Left ventricle myocardium inferior (tissue), 1 donor: ENCODE data around the gene CDK5R1. TPM values are rescaled to one million over a fixed set of nuclear protein-coding genes. Genes with fewer than 3 reads are reported as not detected.

ENCODE experiments used
- DNase-seq: peaks from one replicate; pipeline ENCODE4 v3.0.0-alpha.2; 2020
- H3K27ac ChIP-seq: fragments of 200-600 bp; replicated peaks from 2 replicates; pipeline ENCODE4 v1.8.0; 2021
- H3K27me3 ChIP-seq: fragments of 200-600 bp; 2 replicates; pipeline ENCODE4 v1.8.0; 2021; ENCODE audit warnings: low read depth
- H3K36me3 ChIP-seq: fragments of 200-600 bp; 2 replicates; pipeline ENCODE4 v1.8.0; 2021
- H3K4me1 ChIP-seq: fragments of 200-600 bp; 2 replicates; pipeline ENCODE4 v1.8.0; 2021
- H3K4me3 ChIP-seq: fragments of 200-600 bp; 2 replicates; pipeline ENCODE4 v1.8.0; 2021; ENCODE audit warnings: mild to moderate bottlenecking, moderate library complexity
- H3K9me3 ChIP-seq: fragments of 200-600 bp; replicated peaks from 2 replicates; pipeline ENCODE4 v1.8.0; 2021
- intact Hi-C: fragments of 100-400 bp; cut with micrococcal nuclease; formaldehyde crosslinking; loops from one replicate; pipeline ENCODE4 v1.11.0; 2022
- total RNA-seq: library from RNA; stranded (reverse); fragmentation: NEBNext Ultra II Directional; extraction: Animal tissue kit (Norgen Biotek cat#: 25700); gene quantifications from one replicate; pipeline ENCODE4 v1.2.1, GENCODE V29; 2021
- TF ChIP-seq, protein P1 (sequence below): fragments of 200-600 bp; IDR thresholded peaks from 2 replicates; pipeline ENCODE4 v1.8.0; 2021; ENCODE audit warnings: antibody characterized with exemption, mild to moderate bottlenecking, borderline replicate concordance
- donor health status: DM: no; HTN: yes; CAD: no; lungs with severe emphysema.

The CDK5R1 gene
- total RNA-seq, 1 donor from 2014 or later = 1.5 TPM

DNA sequence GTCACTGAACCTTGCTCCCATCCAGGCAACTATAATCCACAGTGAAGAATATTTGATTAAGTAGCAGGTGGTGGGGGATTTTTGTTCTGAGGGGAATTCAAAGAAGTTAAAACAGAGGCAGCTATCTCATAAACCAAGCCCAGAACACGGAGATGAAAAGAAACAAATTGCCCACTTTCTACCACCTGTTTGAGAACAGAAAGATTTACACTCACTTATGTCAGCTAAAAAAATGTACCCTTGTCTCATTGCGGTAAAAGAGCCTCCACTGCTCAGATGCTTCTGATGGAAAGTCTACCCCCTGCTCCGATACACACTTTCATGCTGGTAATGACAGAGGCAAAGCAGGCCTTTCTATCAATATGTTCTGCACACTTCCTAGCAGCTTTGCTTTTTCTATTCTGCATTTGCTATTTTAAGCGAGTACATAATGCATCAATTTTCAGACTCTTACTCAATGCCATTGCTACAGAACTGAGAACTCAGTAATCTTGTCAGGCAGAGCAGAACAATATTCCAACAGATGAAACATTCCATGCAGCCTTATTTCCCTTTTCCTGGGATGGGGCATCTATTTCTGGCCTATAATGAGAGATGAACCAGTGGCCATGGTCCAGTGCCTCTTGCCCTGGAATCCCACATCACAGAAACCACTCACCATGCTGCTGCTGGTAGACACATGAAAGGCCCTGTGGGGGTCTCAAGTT lies 29.0 kb downstream of the CDK5R1 start:
- Histone ChIP-seq H3K4me3 (no peak overlapping the region), H3K27me3 (no peaks in the 10 kb centered on the region), H3K27ac (peak overlapping the region; percentile 40), H3K9me3 (no peaks in the 10 kb centered on the region), H3K36me3 (no peaks in the 10 kb centered on the region), H3K4me1 (peaks cover 35% of the 10 kb centered on the region)
- no peak for DNase-seq
- intact Hi-C loops = no loop called here
- TF ChIP-seq, protein P1, sequence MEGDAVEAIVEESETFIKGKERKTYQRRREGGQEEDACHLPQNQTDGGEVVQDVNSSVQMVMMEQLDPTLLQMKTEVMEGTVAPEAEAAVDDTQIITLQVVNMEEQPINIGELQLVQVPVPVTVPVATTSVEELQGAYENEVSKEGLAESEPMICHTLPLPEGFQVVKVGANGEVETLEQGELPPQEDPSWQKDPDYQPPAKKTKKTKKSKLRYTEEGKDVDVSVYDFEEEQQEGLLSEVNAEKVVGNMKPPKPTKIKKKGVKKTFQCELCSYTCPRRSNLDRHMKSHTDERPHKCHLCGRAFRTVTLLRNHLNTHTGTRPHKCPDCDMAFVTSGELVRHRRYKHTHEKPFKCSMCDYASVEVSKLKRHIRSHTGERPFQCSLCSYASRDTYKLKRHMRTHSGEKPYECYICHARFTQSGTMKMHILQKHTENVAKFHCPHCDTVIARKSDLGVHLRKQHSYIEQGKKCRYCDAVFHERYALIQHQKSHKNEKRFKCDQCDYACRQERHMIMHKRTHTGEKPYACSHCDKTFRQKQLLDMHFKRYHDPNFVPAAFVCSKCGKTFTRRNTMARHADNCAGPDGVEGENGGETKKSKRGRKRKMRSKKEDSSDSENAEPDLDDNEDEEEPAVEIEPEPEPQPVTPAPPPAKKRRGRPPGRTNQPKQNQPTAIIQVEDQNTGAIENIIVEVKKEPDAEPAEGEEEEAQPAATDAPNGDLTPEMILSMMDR = no peak

DNA sequence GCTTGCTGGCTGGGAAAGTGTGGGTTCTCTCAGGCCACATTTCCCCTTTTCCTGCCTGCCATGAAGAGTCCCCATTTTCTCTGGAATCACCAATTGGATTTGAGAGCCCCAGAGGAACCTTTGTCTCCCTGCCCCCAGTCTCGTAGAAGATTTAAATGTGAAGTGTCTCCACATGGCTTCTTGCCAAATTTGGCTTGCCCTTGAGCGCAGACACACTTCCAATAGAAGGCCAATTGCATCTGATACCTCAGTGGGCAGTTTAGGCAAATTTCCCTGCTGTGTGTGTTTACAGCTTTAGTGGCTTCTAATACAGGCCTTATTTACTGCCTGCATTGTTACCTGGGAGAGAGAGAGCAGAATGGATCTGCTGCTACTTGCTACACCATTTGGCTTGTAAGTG lies 29.7 kb downstream of the CDK5R1 start:
- intact Hi-C loops = no loop called here
- peak overlapping the region; percentile 40 for H3K27ac ChIP-seq

DNA sequence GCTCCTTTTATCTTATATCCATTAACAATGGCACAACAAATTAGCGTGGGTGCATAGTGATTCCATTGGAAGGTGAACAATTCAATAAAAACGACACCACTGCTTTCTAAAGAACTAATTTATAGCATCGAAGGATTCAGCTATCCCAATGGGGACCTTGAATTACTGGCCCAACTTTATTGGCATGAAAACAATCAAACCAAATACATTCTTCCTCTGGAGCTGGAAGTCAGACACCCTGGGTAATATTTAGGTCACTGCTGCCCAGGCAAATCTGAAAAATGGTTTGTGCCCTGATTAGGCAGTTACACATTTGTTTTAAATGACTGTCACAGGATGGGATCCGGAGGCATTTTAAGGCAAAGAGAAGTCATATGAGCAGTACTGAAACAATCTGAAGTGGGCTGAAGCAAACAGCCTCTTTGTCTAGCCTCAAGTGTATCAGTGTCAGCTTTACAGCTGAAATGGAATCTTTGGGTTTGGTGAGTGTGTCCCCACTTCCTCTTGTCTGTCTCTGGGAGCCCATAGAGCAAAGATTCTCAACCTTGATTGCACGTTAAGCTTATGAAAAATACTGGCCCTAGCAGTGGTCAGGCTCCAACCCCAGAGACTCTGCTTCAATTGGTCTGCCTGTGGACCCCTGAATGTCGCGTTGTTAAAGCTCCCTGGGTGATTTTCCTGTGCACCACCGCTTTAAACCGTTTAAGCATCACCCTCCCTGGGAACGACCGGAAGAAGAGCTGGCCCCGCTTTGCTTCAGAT lies 30.3 kb downstream of the CDK5R1 start:
- intact Hi-C loops = no loop called here
- Histone ChIP-seq H3K27me3 (no peaks in the 10 kb centered on the region), H3K9me3 (no peaks in the 10 kb centered on the region), H3K4me1 (peaks cover 36% of the 10 kb centered on the region), H3K36me3 (no peaks in the 10 kb centered on the region), H3K27ac (no peak overlapping the region), H3K4me3 (no peak overlapping the region)
- TF ChIP-seq, protein P1 = no peak
- DNase-seq = no peak

More for the DNA sequence above, 29.7 kb downstream of the CDK5R1 start:
- Histone ChIP-seq H3K36me3 (no peaks in the 10 kb centered on the region), H3K4me3 (no peak overlapping the region), H3K9me3 (no peaks in the 10 kb centered on the region), H3K4me1 (peaks cover 36% of the 10 kb centered on the region), H3K27me3 (no peaks in the 10 kb centered on the region)
- TF ChIP-seq, protein P1 = no peak
- DNase-seq = no peak

DNA sequence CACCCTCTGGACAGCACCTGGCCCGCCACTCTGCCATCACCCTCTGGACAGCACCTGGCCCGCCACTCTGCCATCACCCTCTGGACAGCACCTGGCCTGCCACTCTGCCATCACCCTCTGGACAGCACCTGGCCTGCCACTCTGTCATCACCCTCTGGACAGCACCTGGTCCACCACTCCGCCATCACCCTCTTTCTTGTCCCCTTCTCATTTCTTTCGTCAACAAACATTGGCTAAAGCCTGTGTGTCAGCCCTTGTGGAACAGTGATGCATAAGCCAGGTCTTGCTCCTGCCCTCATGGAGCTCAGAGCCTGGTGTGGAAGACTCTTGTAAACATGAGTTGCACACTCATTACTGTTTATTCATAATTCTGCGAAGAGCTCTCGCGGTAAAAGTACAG lies 31.2 kb downstream of the CDK5R1 start:
- Histone ChIP-seq H3K4me1 (peaks cover 36% of the 10 kb centered on the region), H3K36me3 (no peaks in the 10 kb centered on the region), H3K4me3 (no peak overlapping the region), H3K9me3 (no peaks in the 10 kb centered on the region), H3K27ac (no peak overlapping the region), H3K27me3 (no peaks in the 10 kb centered on the region)
- TF ChIP-seq, protein P1 = no peak
- intact Hi-C loops = no loop called here
- DNase-seq = no peak

DNA sequence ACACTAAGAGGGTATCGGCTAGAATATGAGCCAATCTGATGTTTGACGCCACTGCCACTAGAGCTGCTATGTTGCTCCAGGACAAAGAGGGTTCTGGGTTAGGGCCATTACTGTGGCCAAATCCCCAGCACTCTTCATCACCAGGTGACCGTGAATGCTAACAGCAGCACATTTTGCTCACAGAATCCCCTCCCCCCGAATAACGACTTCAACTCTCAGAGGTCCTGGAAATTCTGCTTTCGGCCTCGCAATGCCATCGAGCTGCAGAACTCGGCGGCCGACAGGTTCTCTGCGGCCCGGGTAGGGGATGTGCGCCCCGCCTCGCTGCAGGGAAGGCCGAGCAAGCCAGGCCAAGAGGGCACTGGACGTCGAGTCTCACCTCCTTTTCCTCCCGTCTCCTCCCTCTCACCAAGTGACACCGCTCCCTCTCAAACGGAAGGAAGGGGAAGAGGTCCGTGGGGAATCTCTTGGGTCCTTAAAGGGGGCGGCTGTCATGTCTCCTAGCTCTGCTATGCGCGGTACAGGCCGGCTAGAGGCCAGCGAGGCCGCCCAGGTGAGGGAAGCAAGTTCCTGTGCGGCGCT lies 31.9 kb downstream of the CDK5R1 start:
- DNase-seq = no peak
- Histone ChIP-seq H3K4me3 (peak overlapping the region; percentile 70), H3K4me1 (peaks cover 36% of the 10 kb centered on the region), H3K27me3 (no peaks in the 10 kb centered on the region), H3K9me3 (no peaks in the 10 kb centered on the region), H3K36me3 (no peaks in the 10 kb centered on the region), H3K27ac (peak overlapping the region; percentile 53)
- TF ChIP-seq, protein P1 = no peak
- intact Hi-C loops = no loop called here
